ENCODE results near the gene RAD52.

- TF ChIP-seq, protein P1, sequence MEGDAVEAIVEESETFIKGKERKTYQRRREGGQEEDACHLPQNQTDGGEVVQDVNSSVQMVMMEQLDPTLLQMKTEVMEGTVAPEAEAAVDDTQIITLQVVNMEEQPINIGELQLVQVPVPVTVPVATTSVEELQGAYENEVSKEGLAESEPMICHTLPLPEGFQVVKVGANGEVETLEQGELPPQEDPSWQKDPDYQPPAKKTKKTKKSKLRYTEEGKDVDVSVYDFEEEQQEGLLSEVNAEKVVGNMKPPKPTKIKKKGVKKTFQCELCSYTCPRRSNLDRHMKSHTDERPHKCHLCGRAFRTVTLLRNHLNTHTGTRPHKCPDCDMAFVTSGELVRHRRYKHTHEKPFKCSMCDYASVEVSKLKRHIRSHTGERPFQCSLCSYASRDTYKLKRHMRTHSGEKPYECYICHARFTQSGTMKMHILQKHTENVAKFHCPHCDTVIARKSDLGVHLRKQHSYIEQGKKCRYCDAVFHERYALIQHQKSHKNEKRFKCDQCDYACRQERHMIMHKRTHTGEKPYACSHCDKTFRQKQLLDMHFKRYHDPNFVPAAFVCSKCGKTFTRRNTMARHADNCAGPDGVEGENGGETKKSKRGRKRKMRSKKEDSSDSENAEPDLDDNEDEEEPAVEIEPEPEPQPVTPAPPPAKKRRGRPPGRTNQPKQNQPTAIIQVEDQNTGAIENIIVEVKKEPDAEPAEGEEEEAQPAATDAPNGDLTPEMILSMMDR (IDR thresholded peaks at IDR 0.05 in 4 of 5, conservative IDR thresholded peaks at IDR 0.05 in 1 of 5) = no peak
- TF ChIP-seq POLR2A (IDR thresholded peaks at IDR 0.05) = no peak
Measured at GRCh38 chr12:931060-931459, 18.4 kb downstream of the RAD52 start.

Data from gastrocnemius medialis (tissue), 4 donors.